Liver (tissue), 9 donors: ENCODE data around the gene CAMK1D. TPM values are rescaled to one million over a fixed set of nuclear protein-coding genes. Genes with fewer than 3 reads are reported as not detected.

ENCODE experiments used
- DNase-seq: peaks from one replicate; pipeline ENCODE4 v3.0.0-alpha.2; 2017; ENCODE audit warnings: low spot score
- H3K27ac ChIP-seq, 2 donors: one replicate each; pipeline ENCODE4 v1.7.0; 2013; ENCODE audit warnings: inconsistent platforms in 2 of 2, low read length in 2 of 2, control low read depth in 1 of 2, low read depth in 1 of 2, mild to moderate bottlenecking in 1 of 2
- H3K27me3 ChIP-seq, 4 donors: one replicate each; pipeline versions ENCODE4 v1.6.1 to v1.7.0; 2013; ENCODE audit warnings: low read length in 3 of 4, inconsistent platforms in 1 of 4, mild to moderate bottlenecking in 1 of 4, moderate library complexity in 1 of 4; ENCODE audit not compliant: control insufficient read depth in 4 of 4, insufficient read depth in 4 of 4
- H3K36me3 ChIP-seq, 4 donors: one replicate each; pipeline versions ENCODE4 v1.6.1 to v1.7.0; 2013; ENCODE audit warnings: low read length in 3 of 4, mild to moderate bottlenecking in 3 of 4, low read depth in 1 of 4, moderate library complexity in 1 of 4; ENCODE audit not compliant: control insufficient read depth in 4 of 4, insufficient read depth in 3 of 4
- H3K4me1 ChIP-seq, 4 donors: one replicate each; pipeline versions ENCODE4 v1.6.1 to v1.7.0; 2013; ENCODE audit warnings: low read length in 3 of 4, mild to moderate bottlenecking in 3 of 4, moderate library complexity in 1 of 4; ENCODE audit not compliant: control insufficient read depth in 4 of 4, insufficient read depth in 4 of 4
- H3K4me3 ChIP-seq, 3 donors: one replicate each; pipeline versions ENCODE4 v1.6.1 to v1.7.0; 2013; ENCODE audit warnings: low read length in 3 of 3, control low read depth in 1 of 3, low read depth in 1 of 3, mild to moderate bottlenecking in 1 of 3
- H3K9ac ChIP-seq, 2 donors: one replicate each; pipeline ENCODE4 v1.7.0; 2013; ENCODE audit warnings: low read length in 2 of 2, mild to moderate bottlenecking in 2 of 2, moderate library complexity in 2 of 2, control low read depth in 1 of 2, low read depth in 1 of 2
- H3K9me3 ChIP-seq, 4 donors: one replicate each; pipeline versions ENCODE4 v1.6.1 to v1.7.0; 2013; ENCODE audit warnings: low read length in 3 of 4; ENCODE audit not compliant: control insufficient read depth in 4 of 4
- ATF3 ChIP-seq: IDR thresholded peaks from 2 replicates; pipeline ENCODE4 v1.6.1; 2016; ENCODE audit warnings: antibody characterized with exemption
- CTCF ChIP-seq: fragments of 150-350 bp; IDR thresholded peaks from 2 replicates; pipeline ENCODE4 v1.5.1; 2017; ENCODE audit warnings: improper control_type of control experiment, low read depth, low read length; ENCODE audit not compliant: missing input control
- EGR1 ChIP-seq, 2 donors: IDR thresholded peaks; 2 replicates each; pipeline ENCODE4 v1.6.1; 2016 to 2018; ENCODE audit warnings: antibody characterized with exemption in 2 of 2, low read depth in 2 of 2
- FOXA1 ChIP-seq: IDR thresholded peaks from 2 replicates; pipeline ENCODE4 v1.6.1; 2016; ENCODE audit warnings: antibody characterized with exemption
- GABPA ChIP-seq, 2 donors: IDR thresholded peaks in 1 of 2; conservative IDR thresholded peaks in 1 of 2; 2 replicates each; pipeline ENCODE4 v1.6.1; 2016; ENCODE audit warnings: antibody characterized with exemption in 2 of 2, mild to moderate bottlenecking in 1 of 2, moderate library complexity in 1 of 2
- HNF4A ChIP-seq, 2 donors: conservative IDR thresholded peaks; 2 replicates each; pipeline ENCODE4 v1.6.1; 2016; ENCODE audit warnings: antibody characterized with exemption in 2 of 2, mild to moderate bottlenecking in 2 of 2
- HNF4G ChIP-seq: IDR thresholded peaks from 2 replicates; pipeline ENCODE4 v1.6.1; 2016; ENCODE audit warnings: antibody characterized with exemption
- JUND ChIP-seq, 2 donors: IDR thresholded peaks; 2 replicates each; pipeline ENCODE4 v1.6.1; 2016; ENCODE audit warnings: antibody characterized with exemption in 2 of 2
- NR2F2 ChIP-seq: IDR thresholded peaks from 2 replicates; pipeline ENCODE4 v1.6.1; 2016; ENCODE audit warnings: antibody characterized with exemption
- RAD21 ChIP-seq, 2 donors: IDR thresholded peaks; 2 replicates each; pipeline ENCODE4 v1.6.1; 2016; ENCODE audit warnings: antibody characterized with exemption in 2 of 2, mild to moderate bottlenecking in 2 of 2
- RXRA ChIP-seq, 2 donors: IDR thresholded peaks; 2 replicates each; pipeline ENCODE4 v1.6.1; 2017 to 2018; ENCODE audit warnings: antibody characterized with exemption in 2 of 2, mild to moderate bottlenecking in 1 of 2
- SP1 ChIP-seq: IDR thresholded peaks from 2 replicates; pipeline ENCODE4 v1.6.1; 2018; ENCODE audit warnings: antibody characterized with exemption, mild to moderate bottlenecking
- TAF1 ChIP-seq: conservative IDR thresholded peaks from 2 replicates; pipeline ENCODE4 v1.6.1; 2016; ENCODE audit warnings: antibody characterized with exemption, mild to moderate bottlenecking
- YY1 ChIP-seq: IDR thresholded peaks from 2 replicates; pipeline ENCODE4 v1.6.1; 2016; ENCODE audit warnings: antibody characterized with exemption, mild to moderate bottlenecking
- WGBS: extraction: QIAGEN DNeasy Blood & Tissue Kit; methylation state at CpG from one replicate; pipeline ENCODE4 v1.1.7; 2013; 5-methylcytosine and 5-hydroxymethylcytosine counted together
- polyA plus RNA-seq, 2 donors: library from polyadenylated mRNA; stranded (reverse) in 1 of 2; unstranded in 1 of 2; fragments of 200-250 nt in 1 of 2; fragments of >200 nt in 1 of 2; fragmentation: Nextera tagmentation in 1 of 2; extraction: Ambion mirVana in 1 of 2; gene quantifications; one replicate each; pipeline versions ENCODE4 v1.2.1 to v1.2.3, GENCODE V29; 2013 to 2015
- total RNA-seq, 2 donors: library from RNA; depleted of rRNA; stranded (reverse); fragments of >200 nt; gene quantifications; one replicate each; pipeline ENCODE4 v1.2.3, GENCODE V29; 2014
- TF ChIP-seq, protein P1 (sequence below): IDR thresholded peaks from 2 replicates; pipeline ENCODE4 v1.6.1; 2016; ENCODE audit warnings: antibody characterized with exemption, mild to moderate bottlenecking
- TF ChIP-seq, protein P2 (sequence below): IDR thresholded peaks from 2 replicates; pipeline ENCODE4 v1.6.1; 2016; ENCODE audit warnings: antibody characterized with exemption
- TF ChIP-seq, protein P3 (sequence below): IDR thresholded peaks from 2 replicates; pipeline ENCODE4 v1.6.1; 2016; ENCODE audit warnings: antibody characterized with exemption
- donor health status: healthy.
- donor health status: healthy.
- donor health status: healthy.
- donor health status: healthy.
- donor health status: healthy.

CAMK1D gene
- total and polyA plus RNA-seq, 4 donors = 2.7 to 10.1 (median 4.2) TPM

- TF ChIP-seq JUND (IDR thresholded peaks at IDR 0.05) (no peak), HNF4A (conservative IDR thresholded peaks at IDR 0.05) (no peak), TAF1 (no peak), ATF3 (no peak), HNF4G (no peak), RXRA (IDR thresholded peaks at IDR 0.05) (no peak)
- no peak overlapping the region for H3K4me3 ChIP-seq
- H3K9me3 ChIP-seq = no peaks in the 10 kb centered on the region
Observed at GRCh38 chr10:12771981-12772760, 422.8 kb downstream of the CAMK1D start.

GRCh38 chr10:12772797-12773587 is 423.6 kb downstream of the CAMK1D start:
- H3K9ac ChIP-seq = no peak overlapping the region
- no peaks in the 10 kb centered on the region for H3K27me3 ChIP-seq
- no peak overlapping the region for H3K27ac ChIP-seq
- DNase-seq = no peak
- no peaks in the 10 kb centered on the region for H3K9me3 ChIP-seq
- TF ChIP-seq JUND (IDR thresholded peaks at IDR 0.05) (no peak), NR2F2 (no peak), FOXA1 (no peak), EGR1 (IDR thresholded peaks at IDR 0.05; ENCODE audit: low read depth in 2 of 2) (no peak), HNF4G (no peak), ATF3 (no peak), SP1 (no peak), HNF4A (conservative IDR thresholded peaks at IDR 0.05) (no peak), YY1 (no peak), CTCF (no peak), RAD21 (IDR thresholded peaks at IDR 0.05) (no peak), TAF1 (no peak), RXRA (IDR thresholded peaks at IDR 0.05) (no peak), GABPA (IDR thresholded peaks at IDR 0.05 in 1 of 2, conservative IDR thresholded peaks at IDR 0.05 in 1 of 2) (no peak)
- TF ChIP-seq, protein P1, sequence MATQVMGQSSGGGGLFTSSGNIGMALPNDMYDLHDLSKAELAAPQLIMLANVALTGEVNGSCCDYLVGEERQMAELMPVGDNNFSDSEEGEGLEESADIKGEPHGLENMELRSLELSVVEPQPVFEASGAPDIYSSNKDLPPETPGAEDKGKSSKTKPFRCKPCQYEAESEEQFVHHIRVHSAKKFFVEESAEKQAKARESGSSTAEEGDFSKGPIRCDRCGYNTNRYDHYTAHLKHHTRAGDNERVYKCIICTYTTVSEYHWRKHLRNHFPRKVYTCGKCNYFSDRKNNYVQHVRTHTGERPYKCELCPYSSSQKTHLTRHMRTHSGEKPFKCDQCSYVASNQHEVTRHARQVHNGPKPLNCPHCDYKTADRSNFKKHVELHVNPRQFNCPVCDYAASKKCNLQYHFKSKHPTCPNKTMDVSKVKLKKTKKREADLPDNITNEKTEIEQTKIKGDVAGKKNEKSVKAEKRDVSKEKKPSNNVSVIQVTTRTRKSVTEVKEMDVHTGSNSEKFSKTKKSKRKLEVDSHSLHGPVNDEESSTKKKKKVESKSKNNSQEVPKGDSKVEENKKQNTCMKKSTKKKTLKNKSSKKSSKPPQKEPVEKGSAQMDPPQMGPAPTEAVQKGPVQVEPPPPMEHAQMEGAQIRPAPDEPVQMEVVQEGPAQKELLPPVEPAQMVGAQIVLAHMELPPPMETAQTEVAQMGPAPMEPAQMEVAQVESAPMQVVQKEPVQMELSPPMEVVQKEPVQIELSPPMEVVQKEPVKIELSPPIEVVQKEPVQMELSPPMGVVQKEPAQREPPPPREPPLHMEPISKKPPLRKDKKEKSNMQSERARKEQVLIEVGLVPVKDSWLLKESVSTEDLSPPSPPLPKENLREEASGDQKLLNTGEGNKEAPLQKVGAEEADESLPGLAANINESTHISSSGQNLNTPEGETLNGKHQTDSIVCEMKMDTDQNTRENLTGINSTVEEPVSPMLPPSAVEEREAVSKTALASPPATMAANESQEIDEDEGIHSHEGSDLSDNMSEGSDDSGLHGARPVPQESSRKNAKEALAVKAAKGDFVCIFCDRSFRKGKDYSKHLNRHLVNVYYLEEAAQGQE = no peak
- TF ChIP-seq, protein P2, sequence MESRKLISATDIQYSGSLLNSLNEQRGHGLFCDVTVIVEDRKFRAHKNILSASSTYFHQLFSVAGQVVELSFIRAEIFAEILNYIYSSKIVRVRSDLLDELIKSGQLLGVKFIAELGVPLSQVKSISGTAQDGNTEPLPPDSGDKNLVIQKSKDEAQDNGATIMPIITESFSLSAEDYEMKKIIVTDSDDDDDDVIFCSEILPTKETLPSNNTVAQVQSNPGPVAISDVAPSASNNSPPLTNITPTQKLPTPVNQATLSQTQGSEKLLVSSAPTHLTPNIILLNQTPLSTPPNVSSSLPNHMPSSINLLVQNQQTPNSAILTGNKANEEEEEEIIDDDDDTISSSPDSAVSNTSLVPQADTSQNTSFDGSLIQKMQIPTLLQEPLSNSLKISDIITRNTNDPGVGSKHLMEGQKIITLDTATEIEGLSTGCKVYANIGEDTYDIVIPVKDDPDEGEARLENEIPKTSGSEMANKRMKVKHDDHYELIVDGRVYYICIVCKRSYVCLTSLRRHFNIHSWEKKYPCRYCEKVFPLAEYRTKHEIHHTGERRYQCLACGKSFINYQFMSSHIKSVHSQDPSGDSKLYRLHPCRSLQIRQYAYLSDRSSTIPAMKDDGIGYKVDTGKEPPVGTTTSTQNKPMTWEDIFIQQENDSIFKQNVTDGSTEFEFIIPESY = no peak
- TF ChIP-seq, protein P3, sequence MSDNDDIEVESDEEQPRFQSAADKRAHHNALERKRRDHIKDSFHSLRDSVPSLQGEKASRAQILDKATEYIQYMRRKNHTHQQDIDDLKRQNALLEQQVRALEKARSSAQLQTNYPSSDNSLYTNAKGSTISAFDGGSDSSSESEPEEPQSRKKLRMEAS = no peak
- peaks cover 0 to 7% (median 4%) of the 10 kb centered on the region in 4 donors for H3K36me3 ChIP-seq
- WGBS = 90% methylated on average over 8 of the region's 8 CpGs
- no peak overlapping the region for H3K4me3 ChIP-seq
- no peaks in the 10 kb centered on the region for H3K4me1 ChIP-seq

More at GRCh38 chr10:12771981-12772760, 422.8 kb downstream of the CAMK1D start:
- Histone ChIP-seq H3K27ac (no peak overlapping the region), H3K4me1 (no peaks in the 10 kb centered on the region), H3K36me3 (peaks cover 0 to 7% (median 4%) of the 10 kb centered on the region in 4 donors), H3K27me3 (no peaks in the 10 kb centered on the region), H3K9ac (no peak overlapping the region)
- no peak for DNase-seq
- 96% methylated on average over 19 of the region's 19 CpGs for WGBS
